ENCODE results near the gene ZNF71.

DNA sequence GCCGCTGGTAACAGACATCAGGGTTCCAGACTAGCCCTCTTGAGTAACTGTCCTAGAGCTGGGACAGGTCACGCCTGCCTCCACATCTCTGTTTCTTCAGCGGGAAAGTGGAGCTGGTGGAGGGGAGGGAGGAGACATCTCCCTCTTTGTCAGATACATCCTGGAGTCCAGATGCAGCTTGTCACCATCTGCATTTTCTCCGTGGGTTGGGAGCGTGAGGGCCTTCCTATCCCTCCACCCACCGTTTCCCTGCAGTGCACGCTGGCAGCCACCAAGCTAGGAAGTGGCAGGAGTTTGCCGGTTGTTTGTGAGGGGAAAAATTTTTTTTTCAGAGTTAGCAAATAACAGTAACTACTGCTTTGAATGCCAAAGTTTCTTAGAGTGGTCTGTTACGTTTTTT is 27.9 kb downstream of the ZNF71 start:
- TF ChIP-seq POLR2A (IDR thresholded peaks at IDR 0.05; ENCODE audit: low read length) (no peak), GATA1 (IDR thresholded peaks at IDR 0.05; ENCODE audit: low read depth, low read length) (no peak)

Measured in erythroblast (primary cell).